22Rv1 (cell line): ENCODE results near the gene GOLGA6D.

ENCODE experiments used
- ZFX ChIP-seq: fragments of 450-650 bp; IDR thresholded peaks from 2 replicates; pipeline ENCODE4 v1.6.1; 2017; ENCODE audit warnings: antibody characterized with exemption, borderline replicate concordance
- TF ChIP-seq, protein P1 (sequence below): fragments of 450-650 bp; IDR thresholded peaks from 2 replicates; pipeline ENCODE4 v1.5.1; 2017; ENCODE audit warnings: mild to moderate bottlenecking

GRCh38 chr15:75335705-75336355 lies 53.2 kb downstream of the GOLGA6D start, which contains the start of gene COMMD4:
- TF ChIP-seq, protein P1, sequence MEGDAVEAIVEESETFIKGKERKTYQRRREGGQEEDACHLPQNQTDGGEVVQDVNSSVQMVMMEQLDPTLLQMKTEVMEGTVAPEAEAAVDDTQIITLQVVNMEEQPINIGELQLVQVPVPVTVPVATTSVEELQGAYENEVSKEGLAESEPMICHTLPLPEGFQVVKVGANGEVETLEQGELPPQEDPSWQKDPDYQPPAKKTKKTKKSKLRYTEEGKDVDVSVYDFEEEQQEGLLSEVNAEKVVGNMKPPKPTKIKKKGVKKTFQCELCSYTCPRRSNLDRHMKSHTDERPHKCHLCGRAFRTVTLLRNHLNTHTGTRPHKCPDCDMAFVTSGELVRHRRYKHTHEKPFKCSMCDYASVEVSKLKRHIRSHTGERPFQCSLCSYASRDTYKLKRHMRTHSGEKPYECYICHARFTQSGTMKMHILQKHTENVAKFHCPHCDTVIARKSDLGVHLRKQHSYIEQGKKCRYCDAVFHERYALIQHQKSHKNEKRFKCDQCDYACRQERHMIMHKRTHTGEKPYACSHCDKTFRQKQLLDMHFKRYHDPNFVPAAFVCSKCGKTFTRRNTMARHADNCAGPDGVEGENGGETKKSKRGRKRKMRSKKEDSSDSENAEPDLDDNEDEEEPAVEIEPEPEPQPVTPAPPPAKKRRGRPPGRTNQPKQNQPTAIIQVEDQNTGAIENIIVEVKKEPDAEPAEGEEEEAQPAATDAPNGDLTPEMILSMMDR: no peak
- TF ChIP-seq ZFX: no peak
